HG03378 (cell line): Measurements from ENCODE around the gene DGKB.
"Not testable (repeated sequence)": the region's sequence is repeated elsewhere in the genome, so short reads cannot be mapped to it uniquely, and the experiment has no call there.

Experiments
- ATAC-seq: cut with Tn5 transposase; IDR thresholded peaks from one replicate; pipeline ENCODE4 v1.9.1; 2021; ENCODE audit warnings: mild to moderate bottlenecking, moderate library complexity; ENCODE audit not compliant: unreplicated experiment

DGKB gene

GRCh38 chr7:14332155-14332554 lies 570.4 kb downstream of the DGKB start:
- ATAC-seq, result no peak

GRCh38 chr7:14324767-14325166 lies 577.8 kb downstream of the DGKB start:
- no peak for ATAC-seq

GRCh38 chr7:14322724-14323123 lies 579.8 kb downstream of the DGKB start:
- ATAC-seq, result no peak

- ATAC-seq, result no peak
Measured at GRCh38 chr7:14321947-14322346, 580.6 kb downstream of the DGKB start.

GRCh38 chr7:14309432-14309831 lies 593.1 kb downstream of the DGKB start:
- no peak for ATAC-seq

- ATAC-seq, result no peak
Measured at GRCh38 chr7:14305233-14305866, 597.2 kb downstream of the DGKB start.

GRCh38 chr7:14303536-14303935 lies 599.0 kb downstream of the DGKB start:
- no peak for ATAC-seq

GRCh38 chr7:14294637-14295036 lies 607.9 kb downstream of the DGKB start:
- ATAC-seq, result no peak

- ATAC-seq, result no peak
Measured at GRCh38 chr7:14293434-14293833, 609.1 kb downstream of the DGKB start.

- ATAC-seq, result no peak
Measured at GRCh38 chr7:14292737-14293136, 609.8 kb downstream of the DGKB start.

GRCh38 chr7:14289957-14290356 lies 612.6 kb downstream of the DGKB start:
- ATAC-seq, result no peak

- no peak for ATAC-seq
Measured at GRCh38 chr7:14288701-14289100, 613.9 kb downstream of the DGKB start.

- ATAC-seq, result no peak
Measured at GRCh38 chr7:14287398-14287797, 615.2 kb downstream of the DGKB start.

- ATAC-seq, result no peak
Measured at GRCh38 chr7:14286036-14286435, 616.5 kb downstream of the DGKB start.

GRCh38 chr7:14279065-14279871 lies 623.3 kb downstream of the DGKB start:
- not testable (repeated sequence) for ATAC-seq

GRCh38 chr7:14275356-14275755 lies 627.2 kb downstream of the DGKB start:
- ATAC-seq, result no peak

GRCh38 chr7:14271441-14271840 lies 631.1 kb downstream of the DGKB start:
- no peak for ATAC-seq

- no peak for ATAC-seq
Measured at GRCh38 chr7:14270099-14270498, 632.5 kb downstream of the DGKB start.

GRCh38 chr7:14260011-14260410 lies 642.5 kb downstream of the DGKB start:
- no peak for ATAC-seq

- no peak for ATAC-seq
Measured at GRCh38 chr7:14258861-14259260, 643.7 kb downstream of the DGKB start.

- no peak for ATAC-seq
Measured at GRCh38 chr7:14258441-14258840, 644.1 kb downstream of the DGKB start.

- ATAC-seq, result no peak
Measured at GRCh38 chr7:14252458-14252857, 650.1 kb downstream of the DGKB start.
